K562 (cell line): ENCODE measurements around the gene ZBTB7A. TPM values are rescaled to one million over a fixed set of nuclear protein-coding genes. Genes with fewer than 3 reads are reported as not detected.

ENCODE experiments used
- NR2C1 ChIP-seq, 2 experiments: fragments of 450-650 bp; IDR thresholded peaks; 2 replicates each; pipeline ENCODE4 v1.6.1; 2017; ENCODE audit warnings: mild to moderate bottlenecking in 2 of 2, antibody characterized with exemption in 1 of 2, inconsistent platforms in 1 of 2, missing compliant biosample characterization in 1 of 2, missing genetic modification characterization in 1 of 2
- polyA plus RNA-seq, 8 experiments: library from polyadenylated mRNA; depleted of rRNA in 4 of 8; stranded (reverse) in 5 of 8; unstranded in 3 of 8; fragments of >200 nt; fragmentation: Nextera tagmentation in 2 of 8; fragmentation: Illumina TruSeq in 1 of 8; extraction: Ambion mirVana in 2 of 8; extraction: Trizol in 1 of 8; gene quantifications; 2 replicates each; pipeline versions ENCODE4 v1.2.1 to v1.2.3, GENCODE V29; 2011 to 2014; ENCODE audit warnings: inconsistent platforms in 1 of 8, missing spikeins in 1 of 8
- total RNA-seq, 7 experiments: library from RNA; depleted of rRNA in 6 of 7; stranded (reverse); fragments of >200 nt in 6 of 7; fragmentation: Illumina TruSeq in 2 of 7; extraction: Trizol in 2 of 7; gene quantifications; 2 replicates each; pipeline versions ENCODE4 v1.2.1 to v1.2.3, GENCODE V29; 2011 to 2021; ENCODE audit warnings: low replicate concordance in 1 of 7
- TF ChIP-seq, protein P1 (sequence below): fragments of 450-650 bp; IDR thresholded peaks from 2 replicates; pipeline ENCODE4 v1.6.1; 2014; ENCODE audit warnings: low read depth, mild to moderate bottlenecking, moderate library complexity, borderline replicate concordance
- TF ChIP-seq, protein P2 (sequence below), 2 experiments: fragments of 450-650 bp in 1 of 2; sonication (generic) in 1 of 2; formaldehyde crosslinking in 1 of 2; IDR thresholded peaks; 2 replicates each; pipeline versions ENCODE4 v1.7.1 to v1.9.0; 2016 to 2022; ENCODE audit warnings: inconsistent platforms in 1 of 2, mild to moderate bottlenecking in 1 of 2, missing genetic modification reagents in 1 of 2
- TF ChIP-seq, protein P3 (sequence below): fragments of 250-450 bp; sonication (Bioruptor Pico); IDR thresholded peaks from 2 replicates; pipeline ENCODE4 v1.4.0; 2020; ENCODE audit warnings: mild to moderate bottlenecking, moderate library complexity
- TF ChIP-seq, protein P4 (sequence below), 2 experiments: fragments of 450-650 bp; conservative IDR thresholded peaks; 2 replicates each; pipeline ENCODE4 v1.6.1; 2017; ENCODE audit warnings: mild to moderate bottlenecking in 2 of 2, moderate library complexity in 2 of 2
- TF ChIP-seq, protein P5 (sequence below): fragments of 250-450 bp; sonication (Bioruptor Pico); IDR thresholded peaks from 2 replicates; pipeline ENCODE4 v1.4.0; 2020

Gene ZBTB7A
- total and polyA plus RNA-seq, 9 of the 15 experiments (the other 6 are each of a cell fraction or from before 2014, with no cell fraction given), result 0.11 to 34.0 (median 4.6) TPM

DNA sequence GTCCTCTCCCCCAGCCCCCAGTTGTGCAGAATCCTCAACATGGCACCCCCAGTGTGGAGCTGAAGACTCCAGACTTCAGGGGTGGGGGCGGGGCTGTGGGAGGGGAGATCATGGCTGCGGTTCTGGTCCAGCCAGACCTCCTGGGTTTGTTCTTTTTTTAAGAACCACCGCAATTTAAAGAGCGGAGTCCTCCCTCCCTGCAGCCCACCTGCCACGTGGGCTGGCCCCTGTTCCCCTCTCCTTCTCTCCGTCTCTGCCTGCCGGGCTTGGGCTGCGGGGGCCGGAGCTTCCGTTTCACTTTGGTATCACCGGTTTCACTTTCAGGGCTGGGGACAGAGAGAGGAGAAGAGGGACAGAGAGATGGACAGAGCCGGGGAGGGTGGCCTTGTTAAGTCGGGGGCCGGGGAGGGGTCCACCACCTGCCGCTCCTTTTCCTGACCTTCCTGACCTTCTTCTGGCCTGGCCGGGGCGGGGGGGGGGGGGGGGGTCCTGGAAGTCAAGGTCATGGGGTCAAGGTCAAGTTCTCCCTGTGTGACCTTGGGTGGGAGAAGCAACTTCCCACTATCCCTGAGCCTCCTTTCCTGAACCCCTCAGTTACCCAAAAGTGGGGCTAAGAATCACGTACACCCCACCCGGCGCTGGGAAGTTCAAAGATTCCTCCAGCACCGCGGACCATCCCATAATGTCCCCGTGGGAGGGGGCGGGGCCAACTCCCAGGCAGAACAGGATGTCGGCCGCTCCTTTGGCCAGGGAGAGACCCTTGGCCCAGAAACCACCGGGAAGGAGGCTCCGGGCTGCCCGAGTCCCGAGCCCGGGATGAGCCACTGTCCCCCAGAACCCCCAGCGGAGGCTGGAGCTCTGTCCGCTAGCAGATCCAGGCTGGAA is 11.3 kb upstream of the ZBTB7A start (continued):
- TF ChIP-seq, protein P1, sequence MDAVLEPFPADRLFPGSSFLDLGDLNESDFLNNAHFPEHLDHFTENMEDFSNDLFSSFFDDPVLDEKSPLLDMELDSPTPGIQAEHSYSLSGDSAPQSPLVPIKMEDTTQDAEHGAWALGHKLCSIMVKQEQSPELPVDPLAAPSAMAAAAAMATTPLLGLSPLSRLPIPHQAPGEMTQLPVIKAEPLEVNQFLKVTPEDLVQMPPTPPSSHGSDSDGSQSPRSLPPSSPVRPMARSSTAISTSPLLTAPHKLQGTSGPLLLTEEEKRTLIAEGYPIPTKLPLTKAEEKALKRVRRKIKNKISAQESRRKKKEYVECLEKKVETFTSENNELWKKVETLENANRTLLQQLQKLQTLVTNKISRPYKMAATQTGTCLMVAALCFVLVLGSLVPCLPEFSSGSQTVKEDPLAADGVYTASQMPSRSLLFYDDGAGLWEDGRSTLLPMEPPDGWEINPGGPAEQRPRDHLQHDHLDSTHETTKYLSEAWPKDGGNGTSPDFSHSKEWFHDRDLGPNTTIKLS, result 0 out of 2 replicates have a peak, but pooled peaks have one; percentile 20
- TF ChIP-seq, protein P2, sequence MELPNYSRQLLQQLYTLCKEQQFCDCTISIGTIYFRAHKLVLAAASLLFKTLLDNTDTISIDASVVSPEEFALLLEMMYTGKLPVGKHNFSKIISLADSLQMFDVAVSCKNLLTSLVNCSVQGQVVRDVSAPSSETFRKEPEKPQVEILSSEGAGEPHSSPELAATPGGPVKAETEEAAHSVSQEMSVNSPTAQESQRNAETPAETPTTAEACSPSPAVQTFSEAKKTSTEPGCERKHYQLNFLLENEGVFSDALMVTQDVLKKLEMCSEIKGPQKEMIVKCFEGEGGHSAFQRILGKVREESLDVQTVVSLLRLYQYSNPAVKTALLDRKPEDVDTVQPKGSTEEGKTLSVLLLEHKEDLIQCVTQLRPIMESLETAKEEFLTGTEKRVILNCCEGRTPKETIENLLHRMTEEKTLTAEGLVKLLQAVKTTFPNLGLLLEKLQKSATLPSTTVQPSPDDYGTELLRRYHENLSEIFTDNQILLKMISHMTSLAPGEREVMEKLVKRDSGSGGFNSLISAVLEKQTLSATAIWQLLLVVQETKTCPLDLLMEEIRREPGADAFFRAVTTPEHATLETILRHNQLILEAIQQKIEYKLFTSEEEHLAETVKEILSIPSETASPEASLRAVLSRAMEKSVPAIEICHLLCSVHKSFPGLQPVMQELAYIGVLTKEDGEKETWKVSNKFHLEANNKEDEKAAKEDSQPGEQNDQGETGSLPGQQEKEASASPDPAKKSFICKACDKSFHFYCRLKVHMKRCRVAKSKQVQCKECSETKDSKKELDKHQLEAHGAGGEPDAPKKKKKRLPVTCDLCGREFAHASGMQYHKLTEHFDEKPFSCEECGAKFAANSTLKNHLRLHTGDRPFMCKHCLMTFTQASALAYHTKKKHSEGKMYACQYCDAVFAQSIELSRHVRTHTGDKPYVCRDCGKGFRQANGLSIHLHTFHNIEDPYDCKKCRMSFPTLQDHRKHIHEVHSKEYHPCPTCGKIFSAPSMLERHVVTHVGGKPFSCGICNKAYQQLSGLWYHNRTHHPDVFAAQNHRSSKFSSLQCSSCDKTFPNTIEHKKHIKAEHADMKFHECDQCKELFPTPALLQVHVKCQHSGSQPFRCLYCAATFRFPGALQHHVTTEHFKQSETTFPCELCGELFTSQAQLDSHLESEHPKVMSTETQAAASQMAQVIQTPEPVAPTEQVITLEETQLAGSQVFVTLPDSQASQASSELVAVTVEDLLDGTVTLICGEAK (IDR thresholded peaks at IDR 0.05), result 0 out of 2 replicates have a peak, but pooled peaks have one; percentile 27
- TF ChIP-seq, protein P2 (CRISPR knock-in tag; IDR thresholded peaks at IDR 0.05), result no peak
- TF ChIP-seq, protein P3, sequence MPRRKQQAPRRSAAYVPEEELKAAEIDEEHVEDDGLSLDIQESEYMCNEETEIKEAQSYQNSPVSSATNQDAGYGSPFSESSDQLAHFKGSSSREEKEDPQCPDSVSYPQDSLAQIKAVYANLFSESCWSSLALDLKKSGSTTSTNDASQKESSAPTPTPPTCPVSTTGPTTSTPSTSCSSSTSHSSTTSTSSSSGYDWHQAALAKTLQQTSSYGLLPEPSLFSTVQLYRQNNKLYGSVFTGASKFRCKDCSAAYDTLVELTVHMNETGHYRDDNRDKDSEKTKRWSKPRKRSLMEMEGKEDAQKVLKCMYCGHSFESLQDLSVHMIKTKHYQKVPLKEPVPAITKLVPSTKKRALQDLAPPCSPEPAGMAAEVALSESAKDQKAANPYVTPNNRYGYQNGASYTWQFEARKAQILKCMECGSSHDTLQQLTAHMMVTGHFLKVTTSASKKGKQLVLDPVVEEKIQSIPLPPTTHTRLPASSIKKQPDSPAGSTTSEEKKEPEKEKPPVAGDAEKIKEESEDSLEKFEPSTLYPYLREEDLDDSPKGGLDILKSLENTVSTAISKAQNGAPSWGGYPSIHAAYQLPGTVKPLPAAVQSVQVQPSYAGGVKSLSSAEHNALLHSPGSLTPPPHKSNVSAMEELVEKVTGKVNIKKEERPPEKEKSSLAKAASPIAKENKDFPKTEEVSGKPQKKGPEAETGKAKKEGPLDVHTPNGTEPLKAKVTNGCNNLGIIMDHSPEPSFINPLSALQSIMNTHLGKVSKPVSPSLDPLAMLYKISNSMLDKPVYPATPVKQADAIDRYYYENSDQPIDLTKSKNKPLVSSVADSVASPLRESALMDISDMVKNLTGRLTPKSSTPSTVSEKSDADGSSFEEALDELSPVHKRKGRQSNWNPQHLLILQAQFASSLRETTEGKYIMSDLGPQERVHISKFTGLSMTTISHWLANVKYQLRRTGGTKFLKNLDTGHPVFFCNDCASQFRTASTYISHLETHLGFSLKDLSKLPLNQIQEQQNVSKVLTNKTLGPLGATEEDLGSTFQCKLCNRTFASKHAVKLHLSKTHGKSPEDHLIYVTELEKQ, result no peak
- TF ChIP-seq, protein P4, sequence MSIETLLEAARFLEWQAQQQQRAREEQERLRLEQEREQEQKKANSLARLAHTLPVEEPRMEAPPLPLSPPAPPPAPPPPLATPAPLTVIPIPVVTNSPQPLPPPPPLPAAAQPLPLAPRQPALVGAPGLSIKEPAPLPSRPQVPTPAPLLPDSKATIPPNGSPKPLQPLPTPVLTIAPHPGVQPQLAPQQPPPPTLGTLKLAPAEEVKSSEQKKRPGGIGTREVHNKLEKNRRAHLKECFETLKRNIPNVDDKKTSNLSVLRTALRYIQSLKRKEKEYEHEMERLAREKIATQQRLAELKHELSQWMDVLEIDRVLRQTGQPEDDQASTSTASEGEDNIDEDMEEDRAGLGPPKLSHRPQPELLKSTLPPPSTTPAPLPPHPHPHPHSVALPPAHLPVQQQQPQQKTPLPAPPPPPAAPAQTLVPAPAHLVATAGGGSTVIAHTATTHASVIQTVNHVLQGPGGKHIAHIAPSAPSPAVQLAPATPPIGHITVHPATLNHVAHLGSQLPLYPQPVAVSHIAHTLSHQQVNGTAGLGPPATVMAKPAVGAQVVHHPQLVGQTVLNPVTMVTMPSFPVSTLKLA (conservative IDR thresholded peaks at IDR 0.05), result peak in 1 of 2 experiments; percentile 50; a peak in 3 of 4 replicates
- TF ChIP-seq NR2C1 (IDR thresholded peaks at IDR 0.05) (peak; percentile 84), NR2C1 (tag; IDR thresholded peaks at IDR 0.05) (peak; percentile 94)
- TF ChIP-seq, protein P5, sequence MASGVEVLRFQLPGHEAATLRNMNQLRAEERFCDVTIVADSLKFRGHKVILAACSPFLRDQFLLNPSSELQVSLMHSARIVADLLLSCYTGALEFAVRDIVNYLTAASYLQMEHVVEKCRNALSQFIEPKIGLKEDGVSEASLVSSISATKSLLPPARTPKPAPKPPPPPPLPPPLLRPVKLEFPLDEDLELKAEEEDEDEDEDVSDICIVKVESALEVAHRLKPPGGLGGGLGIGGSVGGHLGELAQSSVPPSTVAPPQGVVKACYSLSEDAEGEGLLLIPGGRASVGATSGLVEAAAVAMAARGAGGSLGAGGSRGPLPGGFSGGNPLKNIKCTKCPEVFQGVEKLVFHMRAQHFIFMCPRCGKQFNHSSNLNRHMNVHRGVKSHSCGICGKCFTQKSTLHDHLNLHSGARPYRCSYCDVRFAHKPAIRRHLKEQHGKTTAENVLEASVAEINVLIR (CRISPR knock-in tag), result no peak
